ENCODE measurements around the gene C1orf74.

- TF ChIP-seq CTCF (conservative IDR thresholded peaks at IDR 0.05 in 1 of 2, IDR thresholded peaks at IDR 0.05 in 1 of 2; ENCODE audit: extremely low read depth in 1 of 2, insufficient read depth in 1 of 2, low read depth in 1 of 2, low read length in 2 of 2) = no peak
- no peak for TF ChIP-seq EZH2 (IDR thresholded peaks at IDR 0.05; ENCODE audit: borderline replicate concordance, low read length)
Observed at GRCh38 chr1:209759829-209760359, 24.5 kb downstream of the C1orf74 start.
